Stimulated activated CD4-positive, alpha-beta T cell treated with anti-CD3 and anti-CD28 coated beads, Interleukin-15, amount 100 ng/mL, for 48 hours (primary cell): ENCODE results near the gene ZNF48.

ENCODE experiments used
- DNase-seq, 2 donors: peaks; one replicate each; pipeline ENCODE4 v3.0.0-alpha.2; 2020; ENCODE audit warnings: low read depth in 2 of 2

Gene ZNF48

DNA sequence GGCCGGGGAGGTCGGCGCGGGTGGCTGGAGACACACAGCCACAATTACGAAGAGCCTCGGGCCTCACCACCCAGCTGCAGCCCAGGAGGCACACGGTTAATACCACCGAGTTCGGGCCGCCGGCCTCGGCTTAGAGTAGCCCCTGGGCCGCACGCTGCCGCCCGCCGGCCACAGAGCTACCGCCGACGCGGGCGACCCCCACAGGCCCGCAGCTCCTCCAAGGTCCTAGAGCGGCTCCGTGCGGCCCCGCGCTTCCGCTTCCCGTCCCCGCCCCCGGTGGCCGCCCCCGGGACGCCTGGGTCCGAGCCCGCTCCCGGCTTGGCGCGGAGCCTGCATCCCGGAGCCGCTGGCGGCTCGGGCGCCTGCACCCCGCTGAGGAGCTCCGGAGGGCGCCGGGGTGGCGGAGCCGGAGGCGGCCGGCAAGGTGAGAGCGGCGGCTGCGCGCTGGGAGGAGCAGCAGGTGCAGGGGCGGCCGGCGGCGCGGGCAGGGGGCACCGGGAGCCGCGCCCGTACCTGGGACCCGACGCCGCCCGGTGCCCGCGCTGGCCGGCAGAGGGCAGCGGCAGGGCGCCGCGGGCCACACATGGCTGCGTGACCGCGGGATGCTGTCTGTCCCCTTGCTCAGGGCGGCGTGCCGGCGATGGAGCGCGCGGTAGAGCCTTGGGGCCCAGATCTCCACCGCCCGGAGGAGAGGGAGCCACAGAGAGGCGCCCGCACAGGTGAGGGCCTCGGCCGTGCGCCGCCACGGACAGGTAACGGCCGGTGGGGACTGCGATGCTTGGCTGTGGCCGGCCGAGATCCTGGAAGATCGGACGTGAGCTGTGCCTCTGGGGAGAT lies at the start of gene ZNF48:
ZNF48 (plus strand) TSS at position 266 of the 837 bp plus-strand sequence; CDS start at position 641, 375 bp downstream.
- DNase-seq: peak in 1 of 2 donors; percentile 36

DNA sequence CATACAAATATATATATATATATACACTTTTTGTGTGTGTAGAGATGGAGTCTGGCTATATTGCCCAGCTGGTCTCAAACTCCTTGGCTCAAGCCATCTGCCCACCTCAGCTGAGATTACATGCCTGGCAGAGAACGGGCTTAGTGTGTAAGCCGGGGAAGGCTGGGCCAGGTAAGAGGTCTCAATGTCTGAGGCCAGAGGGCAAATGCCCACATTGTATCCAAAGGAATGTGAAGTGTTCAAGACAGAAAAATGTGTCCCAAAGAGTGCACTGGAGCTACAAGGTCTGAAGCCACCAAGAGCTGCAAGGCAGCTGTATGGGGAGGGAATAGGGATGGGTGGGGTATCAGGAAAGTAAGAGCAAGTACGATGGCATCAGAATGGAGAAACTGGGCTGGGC lies 48.9 kb upstream of the ZNF48 start:
- no peak for DNase-seq

DNA sequence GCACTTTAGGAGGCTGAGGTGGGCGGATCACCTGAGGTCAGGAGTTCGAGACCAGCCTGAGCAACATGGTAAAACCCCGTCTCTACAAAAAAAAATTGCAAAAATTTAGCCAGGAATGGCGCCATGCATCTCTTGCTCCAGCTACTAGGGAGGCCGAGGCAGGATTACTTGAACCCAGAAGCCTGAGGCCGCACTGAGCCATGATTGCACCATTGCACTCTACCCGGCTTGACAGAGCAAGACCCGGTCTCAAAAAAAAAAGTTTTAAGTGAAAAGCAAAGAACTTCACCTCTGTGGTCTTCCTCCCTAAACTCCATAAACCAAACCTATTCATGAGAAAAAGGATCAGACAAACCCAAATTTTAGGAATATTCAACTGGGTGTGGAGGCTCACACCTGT lies 47.1 kb upstream of the ZNF48 start:
- no peak for DNase-seq

DNA sequence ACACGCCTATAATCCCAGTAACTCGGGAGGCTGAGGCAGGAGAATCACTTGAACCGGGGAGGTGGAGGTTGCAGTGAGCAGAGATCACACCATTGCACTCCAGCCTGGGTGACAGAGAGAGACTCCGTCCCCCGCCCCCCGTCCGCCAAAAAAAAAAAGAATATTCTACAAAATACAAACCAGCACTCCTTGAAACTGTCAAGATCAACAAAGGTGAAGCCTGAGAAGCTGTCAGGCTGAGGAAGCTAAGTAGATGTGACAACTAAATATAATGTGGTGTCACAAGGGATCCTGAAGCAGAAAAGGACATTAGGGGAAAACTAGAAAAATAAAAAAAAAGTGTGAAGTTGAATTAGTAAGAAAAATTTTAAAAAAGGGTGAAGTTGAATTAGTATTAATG lies 46.3 kb upstream of the ZNF48 start:
- no peak for DNase-seq

DNA sequence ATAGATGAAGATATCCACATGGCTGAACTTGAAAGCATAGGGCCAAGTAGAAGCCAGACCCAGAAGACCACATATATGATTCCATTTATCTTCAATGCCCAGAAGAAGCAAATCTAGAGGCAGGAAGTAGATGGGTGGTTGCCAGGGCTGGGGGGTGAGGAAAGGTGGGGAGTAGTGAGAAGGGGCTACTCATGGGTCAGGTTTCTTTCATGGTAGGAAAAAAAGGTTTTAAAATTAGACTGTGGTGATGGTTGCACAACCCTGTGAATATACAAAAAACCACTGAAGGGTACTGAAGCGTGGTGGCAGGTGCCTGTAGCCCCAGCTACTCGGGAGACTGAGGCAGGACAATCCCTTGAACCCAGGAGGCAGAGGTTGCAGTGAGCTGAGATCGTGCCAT lies 45.5 kb upstream of the ZNF48 start:
- DNase-seq: no peak

DNA sequence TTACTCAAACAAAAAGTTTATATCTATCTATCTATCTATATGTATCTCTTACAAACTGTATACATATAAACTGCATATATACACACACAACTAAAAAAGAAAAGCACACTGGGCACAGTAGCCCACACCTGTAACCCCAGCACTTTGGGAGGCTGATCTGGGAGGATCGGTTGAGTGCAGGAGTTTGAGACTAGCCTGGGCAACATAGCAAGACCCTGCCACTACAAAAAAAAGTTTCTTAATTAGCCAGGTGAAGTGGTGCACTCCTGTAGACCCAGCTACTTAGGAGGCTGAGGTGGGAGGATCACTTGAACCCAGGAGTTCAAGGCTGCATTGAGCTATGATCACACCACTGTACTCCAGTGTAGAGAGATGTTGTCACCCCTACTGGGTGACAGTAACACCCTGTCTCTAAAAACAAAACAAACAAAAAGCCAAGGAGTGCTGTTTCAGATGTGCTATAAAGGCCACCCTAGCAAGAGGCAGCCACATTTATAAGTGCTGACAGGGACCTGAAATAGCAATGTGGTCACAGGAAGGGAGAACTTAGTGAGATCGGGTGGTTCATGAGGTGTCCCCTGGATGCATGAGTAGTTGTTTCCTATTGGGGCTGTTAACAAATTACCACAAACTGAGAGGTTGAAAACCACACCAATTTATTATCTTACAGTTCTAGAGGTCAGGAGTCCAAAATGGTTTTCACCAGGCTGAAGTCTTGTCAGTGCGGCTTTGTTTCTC lies 44.9 kb upstream of the ZNF48 start:
- no peak for DNase-seq

DNA sequence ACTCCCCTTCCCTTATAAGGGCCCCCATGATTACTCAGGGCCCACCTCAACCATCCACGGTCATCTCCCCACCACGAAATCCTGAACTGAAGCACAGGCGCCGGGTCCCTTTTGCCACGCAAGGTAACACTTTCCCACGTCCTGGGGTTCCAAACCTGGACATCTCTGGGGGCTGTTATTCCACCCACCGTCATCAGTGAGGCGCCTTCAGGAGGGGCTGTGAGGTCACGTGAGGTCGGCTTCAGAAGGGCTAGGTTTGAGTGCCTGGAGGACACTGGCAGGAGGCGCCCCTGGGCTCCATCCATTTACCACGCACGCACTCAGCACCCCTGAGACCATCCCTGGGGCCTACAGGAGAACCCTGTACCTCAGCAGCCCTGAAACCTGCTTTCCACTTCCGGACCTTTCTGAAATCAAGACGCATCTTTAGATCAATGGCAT lies 44.2 kb upstream of the ZNF48 start:
- DNase-seq: no peak

DNA sequence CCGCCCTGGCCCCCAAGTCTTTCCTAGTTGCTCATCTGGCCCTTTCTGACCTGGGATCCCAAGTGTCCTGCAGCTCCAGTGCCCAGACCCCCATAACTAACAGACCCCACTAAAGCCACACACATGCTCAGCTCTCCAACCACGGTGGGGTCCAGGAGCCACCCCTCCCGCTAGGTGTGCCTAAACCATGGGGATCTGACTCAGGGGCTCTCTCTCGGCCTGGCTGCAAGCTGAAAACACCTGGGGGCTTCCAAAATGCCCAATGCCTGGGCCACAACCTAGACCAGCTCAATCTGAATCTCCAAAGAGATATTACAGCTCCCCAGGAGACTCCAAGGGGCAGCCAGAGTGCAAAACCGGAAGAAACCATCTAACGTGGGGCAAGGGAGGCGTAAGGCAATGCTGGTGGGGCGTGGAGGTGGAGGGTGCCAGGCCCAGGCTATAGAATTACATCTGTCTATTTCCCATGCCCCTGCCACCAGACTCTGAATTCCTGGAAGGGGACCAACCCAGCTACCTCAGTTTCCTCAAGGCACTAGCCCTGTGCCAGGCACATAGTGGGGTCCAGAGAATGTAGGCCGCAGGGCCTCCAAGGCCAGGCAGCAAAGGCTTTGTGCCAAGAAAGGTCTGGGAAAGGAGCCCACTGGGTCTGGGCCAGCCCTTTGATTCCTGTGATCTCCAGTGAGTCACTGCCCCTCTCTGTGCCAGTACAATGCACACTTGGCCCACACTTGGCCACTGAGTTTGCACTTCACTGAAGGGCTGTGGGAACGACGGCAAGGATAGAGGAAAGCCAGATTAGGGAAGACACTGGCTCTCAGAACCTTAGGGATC lies 43.4 kb upstream of the ZNF48 start:
- no peak for DNase-seq

DNA sequence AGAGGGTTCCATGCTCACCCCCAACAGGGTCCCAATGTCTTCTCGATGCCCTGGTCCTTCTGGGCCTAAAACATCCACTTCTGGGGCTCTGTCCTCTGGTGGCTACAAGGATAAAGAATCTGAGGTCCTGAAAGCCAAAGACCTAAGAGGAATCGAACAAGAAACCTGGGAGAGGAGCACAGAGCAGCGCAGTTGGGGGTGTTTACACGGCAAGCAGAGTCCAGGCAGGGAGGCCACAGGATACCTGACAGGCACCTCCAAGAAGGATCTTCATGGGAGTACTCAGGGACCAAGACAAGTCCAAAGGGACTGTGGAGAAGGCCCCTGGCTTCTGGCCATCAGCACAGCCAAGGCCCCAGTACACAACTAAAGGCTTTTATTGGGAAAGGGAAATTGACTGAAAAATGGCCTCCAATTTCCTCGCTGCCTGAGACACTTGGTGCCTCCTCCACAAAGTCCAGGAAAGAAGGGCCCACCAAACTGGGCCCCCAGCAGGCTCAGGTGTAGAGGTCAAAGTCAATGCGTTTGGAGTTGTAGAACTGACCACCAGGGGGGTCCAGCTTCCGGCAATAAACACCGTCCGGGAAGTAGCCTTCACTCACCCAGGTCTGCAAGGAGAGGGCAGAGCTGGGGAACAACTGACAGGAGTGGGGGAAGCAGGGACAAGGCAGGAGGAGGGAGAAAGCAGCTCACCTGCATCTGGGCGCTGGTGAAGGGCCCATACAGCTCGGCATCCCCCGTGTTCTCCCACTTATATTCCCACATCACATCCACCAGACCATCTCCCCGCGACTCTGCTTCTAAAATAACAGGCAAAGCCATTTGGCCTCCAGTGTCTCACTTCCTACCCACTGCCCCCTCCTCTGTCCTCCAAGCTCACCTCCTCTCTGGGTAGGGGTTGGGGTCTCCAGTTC lies 42.5 kb upstream of the ZNF48 start:
- DNase-seq: no peak

DNA sequence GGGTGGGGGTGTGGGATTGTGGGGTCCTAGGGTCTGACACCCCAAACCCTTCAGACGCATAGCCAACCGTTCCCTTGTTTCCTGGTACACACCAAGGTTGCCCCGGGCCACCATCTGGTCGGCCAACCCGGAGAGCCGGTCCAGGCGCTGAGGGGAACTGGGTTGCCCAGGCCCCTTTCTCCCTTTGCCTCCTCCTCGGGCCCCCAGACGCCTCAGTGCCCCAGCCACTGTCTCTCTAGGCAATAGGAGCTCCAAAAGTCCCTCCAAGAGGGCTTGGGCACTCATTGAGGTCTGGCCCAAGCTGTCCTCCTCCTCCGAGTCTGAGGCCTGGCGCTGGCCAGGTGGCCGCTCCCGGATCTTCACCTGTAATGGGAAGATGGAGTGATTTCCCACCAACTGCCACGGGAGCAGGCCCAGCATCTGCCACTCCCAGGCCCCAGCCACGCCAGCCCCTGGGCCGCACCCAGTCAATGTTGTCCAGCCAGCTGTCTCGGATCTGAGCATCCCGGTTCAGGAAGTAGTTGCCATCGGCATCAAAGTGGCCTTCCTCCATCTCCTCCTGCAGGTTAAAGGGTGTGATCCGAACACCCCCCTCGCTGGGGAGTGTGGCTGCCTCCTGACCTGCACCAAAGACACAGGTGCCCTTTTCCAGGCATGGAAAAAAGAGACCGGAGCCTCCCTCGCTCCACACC lies 41.6 kb upstream of the ZNF48 start:
- DNase-seq: no peak

DNA sequence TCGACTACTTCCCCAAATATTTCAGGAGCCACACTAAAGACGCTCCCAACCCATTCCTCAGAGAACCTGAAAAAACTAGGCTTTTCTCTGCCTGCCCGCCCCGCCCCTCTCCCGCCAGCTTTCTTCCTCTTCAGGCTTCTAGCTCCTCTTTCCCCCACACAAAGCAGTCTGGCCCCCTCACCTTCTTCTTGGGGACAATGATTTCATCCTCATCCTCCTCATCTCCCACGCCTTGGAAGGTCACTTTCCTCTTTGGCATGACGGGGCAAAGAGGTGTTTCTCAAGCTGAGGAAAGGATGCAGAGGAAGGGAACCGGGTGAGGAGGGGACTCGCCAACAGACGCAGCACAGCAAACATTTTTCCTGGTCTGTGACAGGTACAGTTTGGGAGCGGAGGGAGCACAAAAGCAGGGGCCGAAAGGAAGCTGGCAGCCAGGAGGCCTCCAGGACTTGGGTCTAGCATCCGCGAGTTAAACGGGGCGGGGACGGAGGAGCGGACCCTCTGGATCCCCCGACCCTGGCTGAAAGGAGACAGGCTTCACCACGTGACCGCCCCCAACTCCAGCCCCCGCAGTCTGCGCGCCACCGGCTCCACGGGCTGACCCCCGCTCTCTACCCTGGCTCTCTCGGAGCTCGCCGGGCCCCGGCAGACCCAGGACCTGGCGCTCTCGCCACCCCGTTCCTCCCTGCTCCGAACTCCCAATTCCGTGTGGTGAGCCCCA lies 40.6 kb upstream of the ZNF48 start:
- no peak for DNase-seq

DNA sequence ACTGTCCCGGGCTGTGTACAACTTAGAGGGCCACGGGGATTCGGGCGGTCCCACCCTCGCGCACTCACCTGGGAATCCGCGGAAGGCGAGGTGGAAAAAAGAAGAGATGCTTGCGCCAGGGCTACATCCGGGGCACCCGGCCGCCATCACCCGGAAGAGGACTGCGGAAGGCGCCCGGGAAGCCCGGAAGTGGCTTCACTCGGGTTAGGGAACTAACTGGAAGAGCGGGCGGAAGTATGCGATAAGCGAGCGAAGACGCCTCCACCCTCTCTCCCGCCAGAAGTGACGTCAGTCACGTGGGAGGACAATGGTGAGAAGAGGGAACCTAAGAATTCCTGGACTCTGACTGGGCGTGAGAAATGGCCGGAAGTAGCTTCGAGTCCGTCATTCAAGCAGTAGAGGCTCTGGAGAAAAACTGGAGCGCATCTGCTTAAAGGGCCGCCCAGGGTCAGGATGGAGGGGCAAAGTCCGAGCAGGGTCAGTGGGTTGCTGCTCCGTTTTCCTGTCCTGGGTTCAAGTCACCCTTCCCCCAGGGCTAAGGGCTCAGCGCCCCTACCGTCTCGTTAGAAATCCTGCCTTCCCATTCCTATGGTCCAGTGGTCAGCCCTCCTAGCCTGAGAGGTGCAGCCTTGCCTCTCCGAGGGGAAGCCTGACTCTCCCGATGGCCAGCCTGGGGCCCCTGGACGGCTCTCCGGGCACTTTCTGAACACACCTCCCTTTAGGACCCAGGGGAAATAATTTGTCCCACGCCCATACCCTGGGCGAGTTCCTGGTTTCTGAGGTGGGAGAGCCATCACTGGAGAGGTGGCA lies 39.9 kb upstream of the ZNF48 start, which contains the start of gene CD2BP2:
CD2BP2 (minus strand) TSS at position 165 of the 810 bp plus-strand sequence. CDS start 627 bp downstream, outside the sequence.
- peak; percentile 85 to 89 for DNase-seq

DNA sequence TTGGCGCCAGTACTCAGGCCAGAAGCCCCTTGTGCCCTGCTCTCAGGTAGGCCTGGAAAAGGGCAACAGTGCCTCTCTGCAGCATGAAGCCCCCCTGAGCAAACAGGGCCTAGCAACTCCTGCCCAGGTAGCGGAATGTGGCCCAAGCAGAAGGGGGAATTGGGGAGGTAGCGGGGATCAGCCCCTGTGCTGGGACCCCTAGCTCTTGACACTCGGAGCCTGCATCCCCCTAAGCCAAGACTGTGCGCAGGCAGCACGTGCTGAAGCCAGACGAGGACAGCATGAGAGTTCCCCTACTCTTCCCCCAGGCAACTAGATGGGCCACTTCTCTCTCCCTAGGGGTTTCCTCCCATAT lies 39.3 kb upstream of the ZNF48 start:
- DNase-seq: no peak

DNA sequence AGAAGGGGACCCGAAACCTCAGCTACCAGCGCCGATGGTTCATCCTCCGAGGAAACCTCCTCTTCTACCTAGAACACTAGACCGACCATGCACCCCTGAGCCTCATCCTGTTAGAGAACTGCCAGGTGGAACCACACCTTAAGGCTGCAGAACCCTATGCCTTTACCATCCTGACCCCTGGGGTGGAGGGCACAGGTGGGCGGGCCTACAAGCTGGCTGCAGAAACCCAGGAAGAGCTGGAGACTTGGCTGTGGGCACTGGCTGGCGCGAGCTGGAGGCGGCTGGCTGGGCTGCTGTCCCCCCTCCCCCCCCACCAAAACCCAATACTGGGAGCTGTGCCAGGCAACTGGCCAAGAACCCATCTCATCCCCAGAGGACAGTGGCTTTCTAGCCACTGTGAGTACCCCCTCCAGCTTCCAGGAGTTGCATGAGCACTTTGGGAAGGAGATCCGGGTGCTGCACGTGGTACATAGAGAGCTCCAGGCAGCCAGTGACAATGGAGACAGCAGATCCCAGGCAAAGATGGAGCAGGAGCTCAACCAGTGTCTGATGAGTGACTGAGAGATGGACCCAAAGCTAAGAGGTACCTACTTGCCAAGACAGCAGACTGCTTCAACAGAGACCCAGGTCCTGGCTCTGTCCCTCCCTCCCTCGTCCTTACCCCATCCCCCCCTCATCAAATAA lies 38.7 kb upstream of the ZNF48 start:
- DNase-seq: no peak

DNA sequence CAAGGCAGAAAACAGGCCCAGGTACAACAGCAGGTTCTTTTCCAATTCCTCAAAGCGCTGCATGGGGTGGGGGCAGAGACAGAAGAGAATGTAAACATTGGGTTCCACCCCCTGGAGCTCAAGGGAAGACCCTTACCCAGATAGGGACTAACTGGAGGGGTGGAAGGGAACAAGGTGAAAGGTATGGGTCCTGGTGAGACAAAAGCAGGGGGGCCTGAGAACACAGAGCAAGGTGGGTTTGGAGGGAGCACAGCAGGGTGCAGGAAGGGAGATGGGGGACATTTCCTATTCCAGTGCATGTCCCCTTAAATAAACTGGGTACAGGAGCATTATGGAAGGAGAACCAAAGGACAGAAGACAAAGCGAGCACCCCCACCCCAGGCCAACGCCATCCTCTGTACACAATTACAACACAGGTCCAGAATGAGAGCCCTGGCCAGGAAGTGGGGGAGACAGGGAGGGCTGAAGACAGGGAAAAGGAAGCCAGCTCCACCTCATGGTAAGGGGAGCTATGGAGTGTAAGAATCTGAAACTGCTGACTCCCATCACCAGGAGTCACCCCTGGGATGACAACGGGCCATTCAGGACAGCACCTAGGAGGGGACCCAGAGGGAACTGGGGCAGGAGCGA lies 38.0 kb upstream of the ZNF48 start:
- DNase-seq: no peak

DNA sequence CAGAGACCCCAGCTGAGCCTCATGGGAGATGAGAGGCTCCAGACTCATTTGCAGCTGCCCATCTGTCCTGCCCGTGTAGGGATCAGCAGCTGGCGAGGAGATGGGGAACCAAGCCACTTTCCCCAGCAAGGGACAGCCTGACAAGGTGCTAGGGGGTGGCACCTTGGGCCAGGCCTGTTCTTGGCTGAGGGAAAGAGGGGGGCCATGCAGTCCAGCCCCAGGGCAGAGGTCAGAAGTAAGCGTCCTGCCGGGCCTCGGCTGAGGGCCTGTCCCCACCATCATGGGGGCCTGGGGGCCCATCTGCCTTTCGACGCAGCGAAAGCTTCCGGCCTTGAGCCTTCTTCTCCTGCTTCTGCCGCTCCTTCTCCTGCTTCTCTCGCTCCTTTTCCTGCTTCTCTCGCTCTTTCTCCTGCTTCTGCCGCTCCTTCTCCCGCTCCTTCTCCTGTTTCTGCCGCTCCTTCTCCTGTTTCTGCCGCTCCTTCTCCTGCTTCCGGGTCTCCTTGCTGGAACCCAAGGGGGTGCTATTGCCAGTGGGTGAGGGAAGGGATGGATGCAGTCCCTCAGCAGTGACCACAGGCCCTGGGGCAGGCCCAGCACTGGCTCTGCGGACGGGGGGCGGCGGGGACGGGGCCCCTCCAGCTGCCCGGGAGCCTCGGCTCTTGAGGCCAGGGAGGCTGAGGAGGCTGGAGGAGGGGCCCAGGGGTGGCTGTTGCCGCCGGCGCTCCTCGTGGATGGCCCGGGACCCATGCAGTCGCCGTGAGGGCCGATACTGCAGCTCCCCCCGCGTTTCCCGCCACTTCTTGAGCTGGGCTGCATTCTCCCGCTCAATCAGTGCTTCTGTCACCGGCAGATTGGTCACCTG lies 37.3 kb upstream of the ZNF48 start:
- no peak for DNase-seq

DNA sequence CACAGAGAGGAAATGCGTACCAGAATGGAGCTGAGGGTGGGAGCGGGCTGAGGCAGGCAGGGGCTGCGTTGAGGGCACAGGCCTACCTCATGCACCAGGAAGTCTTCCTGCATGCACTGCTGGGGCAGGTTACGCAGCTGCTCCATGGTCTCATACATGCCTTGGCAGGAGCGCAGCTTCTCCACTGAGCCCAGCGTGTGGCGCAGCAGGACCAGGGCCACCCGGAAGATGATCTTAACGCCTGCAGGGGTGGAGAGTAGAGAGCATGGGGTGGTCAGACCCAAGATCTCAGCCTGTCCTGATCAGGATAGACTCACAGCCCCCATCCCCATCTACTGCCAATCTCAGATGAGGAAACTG lies 36.7 kb upstream of the ZNF48 start:
- DNase-seq: no peak
